NCI-H2196 (cell line): ENCODE results near the gene ETV3L.
"Not testable (repeated sequence)": the region's sequence is repeated elsewhere in the genome, so short reads cannot be mapped to it uniquely, and the experiment has no call there.

Source experiments
- DNase-seq: peaks from one replicate; lab custom pipeline; 2025; ENCODE audit not compliant: unreplicated experiment; lab: John Stamatoyannopoulos, UW

Gene ETV3L

DNA sequence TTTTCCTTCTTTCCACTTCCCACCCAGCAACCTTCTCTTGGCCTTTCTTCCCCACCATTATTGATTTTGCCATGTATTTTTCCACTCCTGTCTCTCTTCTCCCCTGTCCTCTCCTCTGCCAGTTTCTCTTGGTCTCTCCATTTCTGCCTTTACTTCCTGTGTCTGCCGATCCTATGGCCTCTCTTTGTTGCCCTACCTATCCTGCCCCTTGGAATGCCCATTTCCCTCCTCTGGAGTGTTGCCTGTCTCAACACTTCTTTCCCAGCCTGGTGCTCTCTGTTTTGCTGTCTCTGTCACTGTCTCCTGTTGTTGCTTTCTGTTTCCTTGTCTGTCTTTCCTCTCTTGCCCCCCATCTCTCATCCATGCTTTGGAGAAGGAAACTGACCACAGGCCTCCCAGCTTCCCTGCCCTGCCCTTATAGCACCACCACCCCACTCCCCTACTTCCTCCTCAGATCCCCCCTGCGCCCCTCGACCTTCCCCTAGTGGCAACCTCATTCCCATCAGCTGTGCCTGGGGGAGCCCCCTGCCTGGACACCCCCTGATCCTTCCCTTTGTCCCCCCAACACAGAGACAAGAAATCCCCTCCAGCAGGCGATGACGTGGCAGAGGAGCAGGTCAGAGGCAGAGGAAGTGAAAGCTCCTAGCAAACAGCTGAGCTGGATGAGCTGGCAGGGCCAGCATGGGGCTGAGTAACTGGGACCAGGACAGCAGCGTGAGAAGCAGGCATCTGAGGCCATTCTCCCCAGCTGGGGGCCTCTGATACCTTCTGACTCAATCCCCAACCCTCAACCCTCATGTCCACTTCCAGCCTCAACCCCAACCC is 6.6 kb upstream of the ETV3L start:
- no peak for DNase-seq

DNA sequence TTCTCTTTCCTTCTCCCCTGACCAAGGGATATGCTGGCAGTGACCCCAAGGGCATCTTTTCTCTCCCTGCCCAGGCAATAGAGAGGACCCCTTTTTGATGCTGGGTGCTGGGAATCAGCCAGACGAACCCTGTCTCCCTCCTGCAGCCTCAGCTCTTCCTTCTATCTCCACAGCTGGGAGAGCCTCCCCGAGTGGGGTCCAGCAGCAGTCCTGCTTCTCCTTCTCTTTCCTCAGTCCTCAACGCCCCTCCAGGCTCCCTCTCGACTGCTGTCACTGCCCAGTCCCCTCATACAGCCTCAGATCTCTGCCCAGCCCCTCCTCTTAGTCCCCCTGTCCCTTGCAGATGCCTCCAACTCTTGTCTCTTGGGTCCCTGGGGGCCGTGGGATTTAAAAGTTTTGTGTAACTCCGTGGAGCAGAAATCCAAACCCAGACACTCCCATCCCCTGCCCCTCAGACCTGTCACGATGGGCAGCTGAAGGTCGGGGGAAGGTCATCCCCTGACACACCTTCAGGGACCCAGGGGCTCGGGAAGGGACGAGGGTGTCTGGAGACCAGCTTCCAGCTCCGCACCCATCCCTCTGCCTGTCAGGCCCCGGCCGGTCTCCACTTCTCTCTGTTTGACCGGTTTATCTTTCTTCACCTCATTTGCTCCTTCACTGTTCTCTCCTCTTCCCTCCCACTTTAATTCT is 5.8 kb upstream of the ETV3L start:
- DNase-seq = no peak

DNA sequence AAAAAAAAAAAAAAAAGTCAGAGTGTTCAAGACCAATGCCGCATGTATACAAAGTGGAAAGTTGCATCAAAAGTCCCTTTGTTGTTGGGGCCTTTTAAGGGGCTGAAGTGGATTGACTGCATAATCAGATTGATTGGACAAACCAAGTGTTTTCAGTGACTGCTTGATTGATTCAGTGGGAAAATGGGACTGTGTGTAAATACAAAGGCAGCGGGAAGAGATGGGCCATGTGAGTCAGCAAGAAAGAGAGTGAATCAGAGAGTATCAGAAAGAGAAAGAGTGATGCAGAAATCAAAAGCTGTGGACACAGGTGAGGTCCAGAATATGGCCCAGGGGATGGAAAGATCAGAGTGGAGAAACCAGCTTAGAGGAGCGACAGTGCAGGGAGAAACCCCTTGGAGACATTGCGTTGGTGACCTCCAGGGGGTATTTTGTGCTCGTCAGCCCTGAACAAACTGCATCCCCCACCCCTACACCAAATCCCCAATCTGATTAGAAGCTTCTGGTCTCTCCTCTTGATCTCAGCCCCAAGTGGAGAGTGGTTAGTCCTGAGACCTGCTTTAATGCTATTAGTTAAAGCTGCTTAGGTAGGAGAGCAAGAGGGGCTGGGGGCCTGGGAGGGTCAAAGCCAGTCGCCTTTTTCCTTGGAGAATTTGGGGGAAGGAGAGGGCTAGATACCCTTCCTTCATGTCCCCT is 5.1 kb upstream of the ETV3L start:
- DNase-seq = no peak

- no peak for DNase-seq
Measured at GRCh38 chr1:157103268-157103667, 3.7 kb upstream of the ETV3L start.

DNA sequence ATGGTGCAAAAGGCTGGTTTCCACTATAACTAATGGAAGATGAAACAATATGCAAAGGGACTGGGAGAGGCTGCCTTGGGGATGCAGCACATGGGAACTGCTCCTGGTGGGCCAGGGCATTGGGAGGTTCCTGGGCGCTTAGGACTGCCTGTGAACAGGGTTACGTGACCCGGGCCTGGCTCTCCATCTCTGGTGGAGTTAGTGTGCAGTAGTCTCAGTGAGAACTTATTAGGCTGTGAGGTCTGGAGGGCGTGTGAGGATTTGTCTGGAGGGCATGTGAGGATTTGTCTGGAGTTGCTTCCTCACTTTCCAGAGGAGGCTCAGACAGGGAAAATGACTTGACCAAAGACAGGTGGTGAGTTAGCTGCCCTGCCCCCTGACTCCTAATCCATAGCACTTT is 1.5 kb upstream of the ETV3L start:
- DNase-seq = no peak

DNA sequence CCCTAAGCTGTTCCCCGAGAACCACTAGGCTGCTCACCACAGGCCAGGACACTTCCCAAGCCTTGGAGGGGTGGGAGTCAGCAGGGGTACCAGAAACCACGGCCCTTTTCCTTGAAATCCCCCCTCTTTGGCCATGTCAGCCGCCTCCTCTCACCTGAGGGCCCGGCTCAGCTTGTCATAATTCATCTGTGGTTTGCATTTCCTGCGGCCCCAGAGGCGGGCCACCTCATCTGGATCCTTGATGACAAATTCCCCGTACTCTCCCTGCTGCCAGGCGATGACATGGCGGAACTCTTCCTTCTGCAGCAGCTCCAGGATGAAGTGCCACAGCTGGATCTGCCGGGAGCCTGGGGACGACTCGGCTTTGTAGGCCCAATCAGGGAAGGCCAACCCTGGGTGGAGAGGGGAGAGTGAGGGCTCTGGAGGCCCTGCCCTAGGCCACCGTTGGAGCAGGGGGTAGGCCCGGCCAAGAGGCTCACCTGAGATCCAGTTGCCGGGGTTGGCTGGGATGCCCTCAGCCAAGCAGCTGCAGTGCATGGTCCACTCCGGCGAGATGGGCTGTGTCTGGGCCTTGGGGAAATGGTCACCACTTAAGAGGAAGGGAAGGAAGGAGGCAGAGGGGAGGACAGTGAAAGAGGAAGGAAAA is 498 bp downstream of the ETV3L start:
- DNase-seq = not testable (repeated sequence)

DNA sequence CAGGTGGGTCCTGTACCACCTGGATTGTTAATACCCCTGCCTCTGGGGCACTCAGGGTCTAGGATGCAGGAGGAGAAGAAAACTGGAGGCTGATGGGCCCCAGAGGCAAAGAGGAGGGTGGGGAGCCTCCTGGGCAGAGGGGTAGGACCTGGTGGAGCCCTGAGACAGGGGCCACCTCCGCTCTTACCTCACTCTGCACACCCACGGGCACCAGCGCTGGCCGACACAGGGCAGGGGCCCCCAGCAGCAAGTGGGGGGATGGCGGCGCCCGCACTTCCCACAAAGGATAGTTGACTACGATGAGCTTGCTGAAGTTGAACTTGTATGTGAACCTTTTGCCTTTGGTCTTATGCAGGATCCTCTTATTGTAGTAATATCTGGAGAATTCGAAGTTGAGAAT is 1.1 kb downstream of the ETV3L start:
- no peak for DNase-seq

GRCh38 chr1:157097692-157098091 is 1.9 kb downstream of the ETV3L start:
- no peak for DNase-seq

DNA sequence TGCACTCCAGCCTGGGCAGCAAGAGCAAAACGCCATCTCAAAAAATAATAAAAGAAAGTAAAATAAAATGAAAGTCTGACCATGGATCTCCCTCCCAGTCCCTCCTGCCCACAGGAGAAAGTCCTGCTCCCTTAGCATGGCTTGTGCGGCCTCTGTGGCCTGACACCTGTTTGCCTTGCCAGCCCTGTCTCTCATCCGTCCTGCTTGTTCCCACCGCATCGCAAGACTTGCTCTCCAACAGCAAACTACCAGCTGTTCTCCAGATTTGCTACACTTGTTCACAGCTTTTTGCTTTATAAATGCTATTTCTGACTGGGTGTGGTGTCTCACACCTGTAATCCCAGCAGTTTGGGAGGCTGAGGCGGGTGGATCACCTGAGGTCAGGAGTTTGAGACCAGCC is 2.7 kb downstream of the ETV3L start:
- DNase-seq = no peak

- no peak for DNase-seq
Measured at GRCh38 chr1:157095551-157095950, 4.1 kb downstream of the ETV3L start.

GRCh38 chr1:157095091-157095490 is 4.5 kb downstream of the ETV3L start:
- DNase-seq = no peak

- no peak for DNase-seq
Measured at GRCh38 chr1:157092831-157093230, 6.8 kb downstream of the ETV3L start.

DNA sequence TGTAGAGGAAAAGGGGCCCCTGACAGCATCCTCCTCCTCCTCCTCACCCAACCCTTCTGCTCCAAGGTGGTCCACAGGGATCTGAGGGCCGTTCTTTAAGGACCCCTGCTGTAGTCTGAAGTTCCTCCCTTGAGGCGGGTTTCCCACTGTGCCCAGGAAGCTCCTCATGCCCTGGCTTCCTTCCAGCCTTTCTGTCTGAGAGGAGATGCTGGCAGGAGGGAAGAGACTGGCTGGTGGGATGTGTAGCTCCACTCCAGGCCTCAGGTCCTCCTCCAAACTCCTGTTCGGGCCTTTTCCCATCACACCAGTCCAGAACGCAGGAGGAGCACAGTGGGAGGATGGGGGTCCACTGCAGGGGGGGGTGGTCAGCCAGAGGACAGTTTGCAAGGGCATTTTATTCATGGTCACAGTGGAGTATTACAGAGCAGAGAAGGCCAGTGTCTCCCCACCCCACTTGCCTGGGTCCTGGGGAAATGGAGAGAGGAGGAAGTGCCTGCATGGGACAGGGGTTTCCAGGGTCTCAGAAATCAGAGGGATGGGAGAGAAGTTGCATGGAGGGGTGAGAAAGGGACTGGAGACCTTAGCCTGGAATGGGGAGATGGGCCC is 7.8 kb downstream of the ETV3L start:
- no peak for DNase-seq

DNA sequence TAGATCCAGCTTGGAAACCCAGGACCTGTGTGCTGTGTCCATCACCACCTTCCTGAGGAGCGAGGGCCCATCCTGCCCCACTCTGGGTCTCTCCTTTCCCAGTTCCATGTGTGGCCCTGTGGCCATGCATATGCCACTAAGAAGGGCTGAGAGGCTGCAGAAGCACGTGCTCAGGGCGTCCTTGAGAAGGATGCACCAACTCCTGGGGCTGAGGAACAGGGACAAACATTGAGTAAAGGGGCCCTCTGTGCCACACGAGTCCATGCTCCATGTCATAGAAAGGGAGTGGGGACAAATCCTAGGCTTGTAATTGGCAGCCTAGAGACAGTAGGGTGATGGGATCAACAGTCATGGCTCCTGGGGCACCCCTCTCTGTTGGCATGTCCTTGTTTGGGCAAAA is 8.4 kb downstream of the ETV3L start:
- no peak for DNase-seq

DNA sequence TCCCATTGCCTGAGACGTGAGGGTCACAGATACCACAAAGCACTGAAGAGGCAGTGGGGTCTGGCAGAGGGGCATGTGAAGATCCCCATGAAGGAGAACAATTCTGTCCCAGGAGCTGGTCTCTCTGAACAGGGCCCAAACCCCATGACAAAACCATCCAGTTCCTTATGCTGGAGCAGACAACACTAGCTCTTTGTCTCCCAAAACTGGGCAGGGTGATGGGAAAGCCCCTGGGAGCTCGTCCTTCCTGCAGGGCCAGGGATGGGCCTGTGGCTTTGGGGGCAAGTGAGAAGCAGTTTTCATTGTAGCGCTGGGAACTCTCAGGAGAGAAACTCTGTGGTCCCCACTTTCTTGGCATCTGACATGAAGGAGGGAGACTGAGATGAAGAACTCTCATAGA is 8.8 kb downstream of the ETV3L start:
- DNase-seq = no peak

GRCh38 chr1:157090196-157090647 is 9.4 kb downstream of the ETV3L start:
- DNase-seq = peak; percentile 91

GRCh38 chr1:157089789-157090188 is 9.8 kb downstream of the ETV3L start:
- no peak for DNase-seq

DNA sequence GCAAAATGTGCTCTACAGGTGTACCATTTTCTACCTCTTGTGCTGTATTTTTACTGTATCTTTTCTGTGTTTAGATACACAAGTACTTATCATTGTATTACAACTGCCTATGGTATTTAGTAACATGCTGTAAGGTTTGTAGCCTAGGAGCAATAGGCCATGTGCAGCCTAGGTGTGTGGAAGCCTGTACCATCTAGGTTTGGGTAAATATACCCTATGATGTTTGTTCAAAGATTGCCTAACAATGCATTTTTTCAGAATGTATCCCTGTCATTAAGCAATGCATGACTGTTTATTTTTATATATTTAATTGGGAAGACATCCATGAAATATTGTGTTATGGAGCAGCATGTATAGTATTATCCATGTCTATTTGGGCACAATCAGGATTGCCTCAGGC is 11.0 kb downstream of the ETV3L start:
- no peak for DNase-seq

- DNase-seq = no peak
Measured at GRCh38 chr1:157087030-157087429, 12.6 kb downstream of the ETV3L start.

GRCh38 chr1:157086299-157086698 is 13.3 kb downstream of the ETV3L start:
- DNase-seq = no peak

DNA sequence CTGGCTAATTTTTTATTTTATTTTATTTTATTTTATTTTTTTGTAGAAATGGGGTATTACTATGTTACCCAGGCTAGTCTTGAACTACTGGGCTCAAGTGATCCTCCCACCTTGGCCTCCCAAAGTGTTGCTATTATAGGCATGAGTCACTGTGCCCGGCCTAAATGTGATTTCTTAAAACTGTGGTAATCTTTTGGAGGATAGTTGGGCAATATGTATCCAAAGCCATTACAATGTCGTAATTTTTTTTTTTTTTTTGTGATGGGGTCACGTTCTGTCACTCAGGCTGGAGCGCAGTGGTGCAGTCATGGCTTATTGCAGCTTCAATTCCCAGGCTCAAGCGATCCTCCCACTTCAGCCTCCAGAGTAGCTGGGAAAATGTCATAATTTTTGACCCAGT is 14.2 kb downstream of the ETV3L start:
- no peak for DNase-seq
